HG03432 (cell line): ENCODE results near the gene ZNF335.
A peak's percentile ranks its signal among the peaks of the same experiment; 100 is the strongest.

ENCODE experiments used
- ATAC-seq: cut with Tn5 transposase; IDR thresholded peaks from one replicate; pipeline ENCODE4 v1.9.1; 2021; ENCODE audit warnings: mild to moderate bottlenecking, moderate library complexity; ENCODE audit not compliant: unreplicated experiment

ZNF335 gene

DNA sequence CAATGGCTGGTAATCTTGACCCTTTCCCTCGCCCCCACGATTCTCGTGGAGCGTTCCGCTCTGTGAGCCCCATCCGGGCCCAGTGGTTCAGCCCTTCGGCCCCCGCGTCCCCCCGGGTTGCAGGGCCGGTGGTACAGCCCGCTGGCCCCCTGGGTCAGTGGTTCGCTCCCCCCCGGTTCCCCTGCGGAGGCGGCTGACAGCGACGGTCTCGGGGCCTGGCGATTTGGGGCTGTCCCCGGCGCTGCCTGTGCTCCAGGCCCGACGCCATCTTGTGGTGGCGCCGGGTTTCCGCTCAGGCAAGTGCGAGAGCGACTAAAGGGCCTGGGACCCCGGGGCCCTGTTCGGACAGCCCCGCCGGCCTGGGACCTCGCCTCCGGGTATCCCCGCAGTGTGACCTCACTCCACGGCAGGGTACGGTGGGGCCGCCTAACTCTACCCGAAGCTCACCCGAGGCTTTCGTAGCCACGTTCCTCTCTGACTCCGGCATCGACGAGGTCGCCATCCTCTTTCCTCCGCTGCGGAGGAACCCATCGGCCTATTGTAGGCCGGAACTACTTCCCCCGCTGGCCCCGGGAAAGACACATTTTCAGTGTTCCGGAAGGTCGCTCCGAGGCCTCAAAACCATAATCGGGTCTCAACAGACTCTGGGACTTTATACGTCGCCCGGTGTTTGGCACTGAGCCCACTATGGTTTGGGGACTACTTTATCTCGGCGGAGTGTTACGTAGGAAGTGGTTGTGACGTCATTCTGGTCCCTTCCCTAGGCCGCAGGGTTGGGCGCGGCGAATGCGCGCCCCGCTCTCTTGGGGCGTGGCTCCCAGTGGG lies at the start of gene ZNF335:
Gene ZNF335 (minus strand): TSS at position 529 of the 825 bp plus-strand sequence. CDS start 793 bp downstream, outside the sequence.
- ATAC-seq, result peak; percentile 78

GRCh38 chr20:46020555-46020954 lies 48.6 kb upstream of the ZNF335 start:
- no peak for ATAC-seq

- no peak for ATAC-seq
Measured at GRCh38 chr20:46018611-46019010, 46.6 kb upstream of the ZNF335 start.

DNA sequence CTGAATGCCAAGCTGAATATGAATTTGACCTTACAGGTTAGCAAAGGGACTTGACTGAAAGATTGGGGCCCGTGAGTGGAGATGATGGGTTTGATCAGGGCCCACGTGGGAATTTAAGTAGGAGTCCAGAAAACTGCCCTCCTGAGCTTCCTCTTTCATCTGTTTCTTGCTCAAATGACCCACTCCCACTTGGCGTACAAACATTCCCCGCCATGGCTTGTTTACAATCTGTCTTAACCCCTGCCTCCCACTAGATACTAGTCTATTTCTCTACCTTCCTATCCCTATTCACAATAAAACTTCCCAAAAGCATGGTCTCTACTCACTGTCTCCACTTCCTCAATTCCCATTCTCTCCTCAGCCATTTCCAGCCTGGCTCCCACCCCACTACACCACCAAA lies 46.1 kb upstream of the ZNF335 start:
- no peak for ATAC-seq

GRCh38 chr20:46017272-46017671 lies 45.3 kb upstream of the ZNF335 start:
- ATAC-seq, result no peak

DNA sequence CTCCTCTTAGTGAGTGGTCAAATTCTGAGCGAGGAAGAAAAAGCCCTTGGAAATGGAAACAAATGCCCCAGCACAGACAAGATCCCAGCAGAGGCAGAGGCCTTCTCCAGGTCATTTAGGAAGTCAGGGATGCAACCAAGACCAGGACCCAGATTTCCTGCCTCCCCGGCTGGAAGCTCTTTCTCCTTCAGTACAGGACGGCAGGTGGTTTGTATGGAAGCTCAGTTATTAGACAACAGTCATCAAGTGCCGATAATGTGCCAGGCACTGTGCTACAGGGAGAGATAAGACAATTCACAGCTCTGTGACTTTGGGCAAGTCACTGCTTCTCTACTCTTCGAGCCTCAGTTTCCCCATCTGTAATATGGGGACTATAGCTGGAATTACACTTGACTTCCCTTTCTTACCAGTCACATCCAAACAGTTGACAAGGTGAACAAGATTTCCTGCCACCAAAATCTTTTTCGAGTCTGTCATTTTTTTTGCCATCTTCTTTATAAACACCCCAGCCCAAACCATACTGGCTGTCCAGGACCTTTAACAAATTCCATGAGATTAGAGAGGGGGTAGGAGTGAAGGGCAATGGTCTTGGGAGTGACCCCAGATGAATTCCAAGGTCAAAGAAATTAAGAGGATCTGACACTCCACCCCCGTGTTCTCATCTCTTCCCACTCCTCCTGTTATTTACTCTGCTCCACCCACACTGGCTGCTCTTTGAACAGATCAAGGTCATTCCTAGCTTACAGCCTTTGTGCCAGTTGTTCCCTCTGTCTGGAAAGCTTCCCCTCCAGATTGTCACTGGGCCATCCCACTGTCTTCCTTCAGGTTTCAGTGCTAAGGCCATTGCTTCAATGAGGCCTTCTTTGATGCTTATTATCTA lies 42.8 kb upstream of the ZNF335 start:
- no peak for ATAC-seq

DNA sequence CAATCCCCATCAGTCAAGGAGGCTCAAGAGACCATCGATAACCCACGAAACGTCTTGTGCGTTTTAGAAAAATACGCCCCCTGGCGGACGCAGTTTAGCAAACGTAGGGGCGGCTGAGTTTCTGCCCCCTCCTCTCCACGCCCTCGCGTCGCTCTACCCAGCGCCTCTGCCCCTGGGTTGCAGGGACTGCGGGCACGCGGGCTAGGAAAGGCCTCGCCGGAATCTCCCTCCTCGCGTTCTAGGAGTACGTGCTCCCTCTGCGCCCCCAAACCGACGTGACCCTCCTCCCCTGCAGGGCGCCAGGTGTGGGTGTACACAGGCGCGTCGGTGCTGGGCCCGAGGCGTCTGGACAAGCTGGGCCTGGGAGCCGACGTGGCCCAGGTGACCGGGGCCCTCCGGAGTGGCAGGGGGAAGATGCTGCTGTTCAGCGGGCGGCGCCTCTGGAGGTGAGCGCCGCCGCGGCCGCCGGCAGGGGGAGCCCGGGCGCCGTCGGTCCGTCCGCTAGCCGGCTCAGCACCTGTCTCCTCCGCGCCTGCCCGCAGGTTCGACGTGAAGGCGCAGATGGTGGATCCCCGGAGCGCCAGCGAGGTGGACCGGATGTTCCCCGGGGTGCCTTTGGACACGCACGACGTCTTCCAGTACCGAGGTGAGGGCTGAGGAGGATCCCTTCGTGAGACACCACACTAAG lies 42.0 kb upstream of the ZNF335 start:
- peak; percentile 68 for ATAC-seq

GRCh38 chr20:46013322-46013828 lies 41.4 kb upstream of the ZNF335 start:
- ATAC-seq, result no peak

DNA sequence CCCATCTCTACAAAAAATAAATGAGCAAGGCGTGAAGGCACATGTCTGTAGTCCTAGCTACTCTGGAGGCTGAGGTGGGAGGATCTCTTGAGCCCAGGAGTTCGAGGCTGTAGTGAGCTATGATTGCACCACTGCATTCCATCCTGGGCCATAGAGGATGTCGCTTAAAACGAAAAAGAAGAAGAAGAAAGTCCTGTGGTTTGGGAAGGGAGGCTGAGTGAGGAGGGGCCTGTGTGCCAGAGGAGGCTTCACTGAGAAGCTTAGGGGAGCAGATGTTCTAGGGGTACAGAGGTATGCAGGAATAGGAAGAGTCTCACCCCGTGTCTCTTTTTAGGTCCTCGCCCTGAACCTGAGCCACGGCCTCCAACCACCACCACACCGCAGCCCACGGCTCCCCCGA lies 40.9 kb upstream of the ZNF335 start:
- ATAC-seq, result no peak

- no peak for ATAC-seq
Measured at GRCh38 chr20:46011631-46012482, 39.9 kb upstream of the ZNF335 start.

GRCh38 chr20:46010491-46011391 lies 38.7 kb upstream of the ZNF335 start:
- ATAC-seq, result no peak

- no peak for ATAC-seq
Measured at GRCh38 chr20:46009816-46010215, 37.8 kb upstream of the ZNF335 start.

- no peak for ATAC-seq
Measured at GRCh38 chr20:46007671-46008070, 35.7 kb upstream of the ZNF335 start.

DNA sequence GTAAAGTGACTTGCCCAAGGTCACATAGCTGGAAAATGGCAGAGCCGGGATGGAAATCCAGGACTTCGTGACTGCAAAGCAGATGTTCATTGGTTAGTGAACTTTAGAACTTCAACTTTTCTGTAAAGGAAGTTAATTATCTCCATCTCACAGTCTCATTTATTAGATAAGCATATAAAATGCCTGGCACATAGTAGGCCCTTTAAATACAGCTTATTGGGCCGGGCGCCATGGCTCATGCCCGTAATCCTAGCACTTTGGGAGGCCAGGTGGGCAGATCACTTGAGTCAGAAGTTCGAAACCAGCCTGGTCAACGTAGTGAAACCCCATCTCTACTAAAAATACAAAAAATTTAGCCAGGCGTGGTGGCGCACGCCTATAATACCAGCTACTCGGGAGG lies 35.0 kb upstream of the ZNF335 start:
- ATAC-seq, result no peak

- ATAC-seq, result no peak
Measured at GRCh38 chr20:46006022-46006705, 34.2 kb upstream of the ZNF335 start.

DNA sequence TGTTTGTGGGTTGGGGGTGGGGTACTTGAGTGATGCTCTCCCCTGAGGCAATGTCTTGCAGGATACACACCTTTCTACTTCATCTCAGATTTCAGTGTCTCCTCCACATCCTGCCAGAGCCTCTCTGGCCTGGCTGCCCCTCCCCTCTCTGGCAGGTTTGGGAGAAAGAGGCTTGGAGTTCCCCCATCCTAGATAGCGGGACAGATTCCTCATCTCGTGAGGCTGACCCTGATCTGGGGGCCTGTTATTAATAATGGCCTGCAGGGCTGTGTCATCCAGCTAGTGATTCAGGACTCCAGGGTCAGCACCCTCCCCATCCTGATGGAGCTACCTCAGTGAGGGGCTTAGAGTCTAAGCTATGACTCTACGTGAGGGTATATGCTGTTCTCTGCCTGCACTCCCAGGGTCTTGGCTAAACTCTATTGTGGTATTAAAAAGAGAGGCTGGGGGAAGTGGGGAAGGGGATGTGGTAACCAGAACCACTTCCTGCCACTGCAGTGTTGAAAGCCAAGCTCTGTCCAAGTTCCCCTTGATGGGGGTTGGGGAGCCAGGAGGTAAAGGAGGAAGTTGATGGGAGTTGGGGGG lies 33.0 kb upstream of the ZNF335 start:
- no peak for ATAC-seq

DNA sequence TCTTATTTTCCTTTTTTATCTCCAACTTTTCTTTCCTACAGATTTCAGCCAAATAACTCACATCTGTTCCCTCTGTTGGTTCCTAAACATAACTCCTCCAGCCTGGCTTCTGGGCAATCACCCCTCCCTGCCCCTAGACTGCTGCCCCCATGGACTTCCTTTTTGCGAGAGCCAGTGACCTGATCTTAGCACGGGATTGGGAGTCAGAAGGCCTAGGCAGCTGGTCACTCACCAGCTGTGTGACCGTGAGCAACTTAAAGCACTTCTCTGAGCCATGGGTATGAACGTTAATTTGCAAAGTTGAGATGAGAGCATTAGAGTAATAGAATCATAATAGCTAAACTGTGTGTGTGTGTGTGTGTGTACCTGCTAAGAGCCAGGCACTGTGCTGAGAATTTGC lies 32.2 kb upstream of the ZNF335 start:
- ATAC-seq, result no peak

DNA sequence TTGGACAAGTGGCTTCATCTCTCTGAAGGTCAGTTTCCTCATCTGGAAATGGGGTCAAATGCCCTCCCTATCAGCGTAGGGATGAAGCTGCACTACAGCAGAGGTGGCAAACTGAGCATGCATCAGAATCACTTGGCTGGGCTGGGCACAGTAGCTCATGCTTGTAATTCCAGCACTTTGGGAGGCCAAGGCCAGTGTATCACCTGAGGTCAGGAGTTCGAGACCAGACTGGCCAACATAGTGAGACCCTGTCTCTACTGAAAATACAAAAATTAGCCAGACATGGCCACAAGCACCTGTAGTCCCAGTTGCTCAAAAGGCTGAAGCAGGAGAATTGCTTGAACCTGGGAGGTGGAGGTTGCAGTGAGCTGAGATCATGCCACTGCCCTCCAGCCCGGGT lies 30.0 kb upstream of the ZNF335 start:
- ATAC-seq, result no peak
